Upper lobe of left lung (tissue), 6 donors: ENCODE measurements around the gene SORL1. TPM values are rescaled to one million over a fixed set of nuclear protein-coding genes. Genes with fewer than 3 reads are reported as not detected.

Experiments
- ATAC-seq, 2 donors: fragments of 200-7000 bp; cut with Tn5 transposase; one replicate each; pipeline ENCODE4 v1.9.1; 2022; ENCODE audit warnings: mild to moderate bottlenecking in 2 of 2, moderate library complexity in 2 of 2; ENCODE audit not compliant: low FRiP score in 2 of 2
- DNase-seq, 2 donors: peaks; one replicate each; pipeline ENCODE4 v3.0.0-alpha.2; 2019 to 2020
- H3K27ac ChIP-seq, 4 donors: fragments of 200-600 bp; sonication (generic); one replicate each; pipeline ENCODE4 v1.5.1; 2016 to 2019
- H3K27me3 ChIP-seq, 4 donors: fragments of 200-600 bp; sonication (generic); one replicate each; pipeline ENCODE4 v1.5.1; 2017 to 2019
- H3K36me3 ChIP-seq, 4 donors: fragments of 200-600 bp; sonication (generic); one replicate each; pipeline ENCODE4 v1.5.1; 2016 to 2019
- H3K4me1 ChIP-seq, 4 donors: fragments of 200-600 bp; sonication (generic); one replicate each; pipeline ENCODE4 v1.5.1; 2018 to 2019
- H3K4me3 ChIP-seq, 4 donors: fragments of 200-600 bp; sonication (generic); one replicate each; pipeline ENCODE4 v1.5.1; 2017 to 2019; ENCODE audit warnings: mild to moderate bottlenecking in 2 of 4, moderate library complexity in 1 of 4
- H3K9me3 ChIP-seq, 4 donors: fragments of 200-600 bp; sonication (generic); one replicate each; pipeline ENCODE4 v1.5.1; 2018 to 2019
- CTCF ChIP-seq, 6 experiments: fragments of 450-650 bp in 4 of 6; fragments of 200-600 bp in 2 of 6; sonication (generic) in 2 of 6; IDR thresholded peaks; one replicate each; pipeline ENCODE4 v1.5.1; 2016 to 2019; ENCODE audit warnings: antibody characterized with exemption in 6 of 6
- EP300 ChIP-seq, 4 donors: sonication (generic); formaldehyde crosslinking; IDR thresholded peaks; one replicate each; pipeline ENCODE4 v1.5.1; 2017; ENCODE audit warnings: antibody characterized with exemption in 4 of 4, control low read depth in 2 of 4
- POLR2A ChIP-seq, 4 donors: fragments of 450-650 bp; IDR thresholded peaks; one replicate each; pipeline ENCODE4 v1.5.1; 2016 to 2017; ENCODE audit warnings: antibody characterized with exemption in 4 of 4, mild to moderate bottlenecking in 2 of 4
- POLR2AphosphoS5 ChIP-seq, 2 donors: sonication (generic); formaldehyde crosslinking; IDR thresholded peaks; one replicate each; pipeline ENCODE4 v1.5.1; 2017; ENCODE audit warnings: antibody characterized with exemption in 2 of 2
- WGBS, 2 donors: methylation state at CpG; one replicate each; pipeline ENCODE4 v1.1.5; 2017 to 2018; 5-methylcytosine and 5-hydroxymethylcytosine counted together
- total RNA-seq, 6 donors: library from RNA; depleted of rRNA in 4 of 6; stranded (reverse); fragments of >200 nt in 4 of 6; gene quantifications; one replicate each; pipeline versions ENCODE4 v1.1.0 to v1.2.1, GENCODE V29; 2016 to 2021
- donor health status: DM: no; HTN: no; CAD: no; lungs with moderate emphysema.
- donor health status: DM: no; HTN: yes; CAD: no; lungs with severe emphysema.

The SORL1 gene
- total RNA-seq, 6 donors from 2014 or later: 33.3 to 85.9 (median 67.2) TPM

DNA sequence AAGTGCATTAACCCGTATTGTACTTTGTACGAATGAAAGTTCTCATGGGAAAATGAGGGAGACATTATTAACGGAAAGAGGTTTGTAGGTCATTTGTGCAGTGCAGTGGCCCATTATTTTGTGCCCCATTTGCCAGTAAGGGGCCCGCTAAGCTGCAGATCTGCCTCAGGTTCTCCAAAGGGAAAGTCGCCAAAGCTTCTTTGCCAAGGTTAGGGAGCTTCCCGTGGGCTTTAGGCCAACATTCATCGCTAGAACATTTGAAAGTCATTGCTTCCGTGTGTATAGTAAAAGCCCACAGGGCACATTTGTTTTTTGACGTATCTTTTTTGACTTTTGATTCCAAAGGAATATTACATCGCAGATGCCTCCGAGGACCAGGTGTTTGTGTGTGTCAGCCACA, 61.7 kb downstream of the SORL1 start:
- DNase-seq: no peak
- Histone ChIP-seq H3K27me3 (no peaks in the 10 kb centered on the region), H3K4me1 (no peaks in the 10 kb centered on the region), H3K36me3 (peaks cover 0 to 13% (median 6%) of the 10 kb centered on the region in 4 donors), H3K4me3 (no peak overlapping the region), H3K27ac (no peak overlapping the region), H3K9me3 (no peaks in the 10 kb centered on the region)
- no peak for ATAC-seq
- TF ChIP-seq POLR2A (IDR thresholded peaks at IDR 0.05): no peak
- no peak for TF ChIP-seq POLR2AphosphoS5 (IDR thresholded peaks at IDR 0.05)
- no peak for TF ChIP-seq EP300 (IDR thresholded peaks at IDR 0.05)
- TF ChIP-seq CTCF (IDR thresholded peaks at IDR 0.05): no peak
- WGBS, 2 donors: 91 to 92% methylated on average over 11 of the region's 11 CpGs

- DNase-seq (no peak), ATAC-seq (no peak)
- H3K27me3 ChIP-seq: no peaks in the 10 kb centered on the region
- no peak overlapping the region for H3K27ac ChIP-seq
- H3K36me3 ChIP-seq: peaks cover 0 to 13% (median 6%) of the 10 kb centered on the region in 4 donors
- TF ChIP-seq POLR2AphosphoS5 (IDR thresholded peaks at IDR 0.05) (no peak), EP300 (IDR thresholded peaks at IDR 0.05) (no peak), CTCF (IDR thresholded peaks at IDR 0.05) (no peak), POLR2A (IDR thresholded peaks at IDR 0.05) (no peak)
- no peaks in the 10 kb centered on the region for H3K9me3 ChIP-seq
- H3K4me3 ChIP-seq: no peak overlapping the region
- WGBS, 2 donors: 83 to 92% methylated on average over 17 of the region's 17 CpGs
- no peaks in the 10 kb centered on the region for H3K4me1 ChIP-seq
These were observed 62.6 kb downstream of the SORL1 start for GRCh38 chr11:121514432-121515334.

DNA sequence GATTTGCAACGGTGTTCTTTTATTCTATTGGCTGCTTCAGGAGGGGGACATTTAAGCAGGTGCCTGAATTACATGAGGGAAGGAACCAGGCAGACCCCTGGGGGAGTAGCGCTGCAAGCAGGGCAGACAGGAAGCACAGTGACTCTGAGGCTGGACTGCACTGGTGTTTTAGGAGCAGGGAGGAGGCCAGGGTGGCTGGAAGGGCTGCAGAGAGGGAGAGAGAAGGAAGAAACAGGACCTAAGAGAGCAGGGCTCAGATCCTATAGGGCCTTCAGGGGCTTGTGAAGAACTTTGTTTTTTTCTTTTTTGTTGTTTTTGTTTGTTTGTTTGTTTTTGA, 63.2 kb downstream of the SORL1 start:
- Histone ChIP-seq H3K27me3 (no peaks in the 10 kb centered on the region), H3K27ac (no peak overlapping the region), H3K4me3 (no peak overlapping the region), H3K36me3 (peaks cover 0 to 13% (median 6%) of the 10 kb centered on the region in 4 donors), H3K9me3 (no peaks in the 10 kb centered on the region), H3K4me1 (peaks cover 0 to 5% (median 2%) of the 10 kb centered on the region in 4 donors)
- TF ChIP-seq POLR2A (IDR thresholded peaks at IDR 0.05): no peak
- DNase-seq (no peak), ATAC-seq (no peak)
- WGBS, 2 donors: 81 to 87% methylated on average over 2 of the region's 2 CpGs

- ATAC-seq: no peak
- Histone ChIP-seq H3K9me3 (no peaks in the 10 kb centered on the region), H3K27me3 (no peaks in the 10 kb centered on the region), H3K36me3 (peaks cover 0 to 18% (median 7%) of the 10 kb centered on the region in 4 donors), H3K27ac (no peak overlapping the region), H3K4me3 (no peak overlapping the region), H3K4me1 (peaks cover 0 to 13% (median 5%) of the 10 kb centered on the region in 4 donors)
- WGBS, 2 donors: 84 to 90% methylated on average over 1 of the region's 1 CpG
- no peak for TF ChIP-seq CTCF (IDR thresholded peaks at IDR 0.05)
- no peak for TF ChIP-seq POLR2AphosphoS5 (IDR thresholded peaks at IDR 0.05)
- no peak for TF ChIP-seq EP300 (IDR thresholded peaks at IDR 0.05)
- TF ChIP-seq POLR2A (IDR thresholded peaks at IDR 0.05): no peak
- no peak for DNase-seq
These were observed 65.9 kb downstream of the SORL1 start for GRCh38 chr11:121517996-121518395.

- 83% methylated on average over 4 of the region's 4 CpGs for WGBS, 2 donors
- TF ChIP-seq POLR2AphosphoS5 (IDR thresholded peaks at IDR 0.05) (no peak), EP300 (IDR thresholded peaks at IDR 0.05) (no peak), POLR2A (IDR thresholded peaks at IDR 0.05) (no peak), CTCF (IDR thresholded peaks at IDR 0.05) (no peak)
- Histone ChIP-seq H3K9me3 (peaks cover 0 to 2% (median 0%) of the 10 kb centered on the region in 4 donors), H3K4me3 (no peak overlapping the region), H3K27me3 (no peaks in the 10 kb centered on the region), H3K27ac (no peak overlapping the region), H3K36me3 (peaks cover 0 to 7% (median 3%) of the 10 kb centered on the region in 4 donors), H3K4me1 (peaks cover 0 to 13% (median 5%) of the 10 kb centered on the region in 4 donors)
- ATAC-seq (peak in 1 of 2 donors; percentile 36), DNase-seq (no peak)
These were observed 68.4 kb downstream of the SORL1 start for GRCh38 chr11:121520243-121521144.
